Stimulated activated CD8-positive, alpha-beta memory T cell treated with anti-CD3 and anti-CD28 coated beads, Interleukin-4, amount 100 ng/mL, for 24 hours (primary cell): ENCODE measurements around the gene OR5AL1.
"Not testable (repeated sequence)": the region's sequence is repeated elsewhere in the genome, so short reads cannot be mapped to it uniquely, and the experiment has no call there.

ENCODE experiments used
- DNase-seq: peaks from one replicate; pipeline ENCODE4 v3.0.0-alpha.2; 2020; ENCODE audit warnings: low read depth

OR5AL1 gene

DNA sequence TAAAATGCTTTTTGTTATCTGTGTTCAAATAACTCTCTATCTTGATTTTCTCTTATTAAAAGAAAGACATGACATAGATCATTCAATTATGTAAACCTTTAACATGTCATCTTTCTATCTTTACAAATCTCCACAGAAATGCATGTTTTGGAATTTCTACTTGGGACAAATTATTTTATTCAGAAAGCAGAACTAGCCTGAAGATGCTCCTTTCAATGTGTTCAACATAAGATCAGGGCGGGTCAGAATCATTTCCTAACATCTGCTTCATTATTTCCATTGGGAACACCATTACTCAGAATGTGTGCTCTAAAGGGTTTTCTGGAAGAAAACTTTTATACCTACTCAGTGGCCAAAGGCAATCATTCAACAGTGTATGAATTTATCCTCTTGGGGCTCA, at the start of gene OR5AL1:
Gene OR5AL1, plus strand, starts transcription at position 301 of the 400 bp plus-strand sequence.
- no peak for DNase-seq

DNA sequence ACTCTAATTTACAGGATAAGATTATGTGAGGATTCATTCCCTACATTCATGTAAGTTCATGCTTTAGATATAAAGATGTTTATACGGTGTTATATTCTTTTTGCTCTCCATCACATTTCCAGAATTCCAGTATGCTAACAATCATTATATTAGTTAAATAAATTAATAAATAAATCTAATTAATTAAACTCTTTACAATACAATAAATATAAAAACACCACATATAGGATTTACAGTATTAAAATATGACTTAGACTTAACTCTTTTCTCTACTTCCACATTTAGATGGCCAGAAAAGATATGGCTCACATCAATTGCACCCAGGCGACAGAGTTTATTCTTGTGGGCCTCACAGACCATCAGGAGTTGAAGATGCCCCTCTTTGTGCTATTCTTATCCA, 37.2 kb upstream of the OR5AL1 start, which contains the start of gene OR8U1:
Gene OR8U1, plus strand, starts transcription at position 301 of the 400 bp plus-strand sequence. Its CDS starts 0 bp downstream, at position 301.
- no peak for DNase-seq

DNA sequence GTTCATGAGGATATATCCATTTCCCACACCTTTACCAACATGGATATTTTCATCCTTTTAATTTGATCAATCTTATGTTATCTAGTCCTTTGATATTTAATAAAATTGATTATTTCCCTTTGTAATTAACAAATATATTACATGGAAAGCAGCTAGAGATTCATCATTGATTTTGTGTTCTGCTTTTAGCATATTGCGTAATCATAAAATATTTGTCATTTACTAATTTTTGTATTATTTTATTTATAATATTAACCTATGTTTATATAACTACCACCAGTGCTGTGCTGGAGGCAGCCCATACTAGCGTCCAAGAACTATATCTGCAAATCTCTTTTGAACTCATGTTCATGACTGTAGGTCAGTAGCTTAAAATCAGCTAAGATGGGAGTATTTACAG, 32.4 kb upstream of the OR5AL1 start:
- DNase-seq = no peak

- no peak for DNase-seq
These were observed 18.1 kb upstream of the OR5AL1 start for GRCh38 chr11:56394381-56394780.

DNA sequence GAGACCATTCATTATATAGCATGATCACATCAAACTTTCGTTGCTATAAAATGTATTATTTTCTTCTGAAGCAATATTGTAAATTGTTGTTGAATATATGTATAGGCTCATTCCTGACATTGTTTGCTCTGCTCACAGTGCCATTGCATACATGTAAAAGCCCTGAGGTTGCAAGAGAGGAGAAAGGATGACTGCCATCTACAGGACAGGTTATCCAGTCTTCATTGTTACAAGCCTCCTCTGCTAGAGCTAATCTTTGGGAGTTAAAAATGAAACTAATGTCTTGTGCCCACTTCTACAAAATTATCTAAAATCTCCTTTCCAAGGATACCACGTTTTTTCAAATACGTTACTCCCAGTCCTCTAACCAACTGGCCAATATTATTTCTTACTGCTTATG, 16.4 kb upstream of the OR5AL1 start:
- DNase-seq = no peak

DNA sequence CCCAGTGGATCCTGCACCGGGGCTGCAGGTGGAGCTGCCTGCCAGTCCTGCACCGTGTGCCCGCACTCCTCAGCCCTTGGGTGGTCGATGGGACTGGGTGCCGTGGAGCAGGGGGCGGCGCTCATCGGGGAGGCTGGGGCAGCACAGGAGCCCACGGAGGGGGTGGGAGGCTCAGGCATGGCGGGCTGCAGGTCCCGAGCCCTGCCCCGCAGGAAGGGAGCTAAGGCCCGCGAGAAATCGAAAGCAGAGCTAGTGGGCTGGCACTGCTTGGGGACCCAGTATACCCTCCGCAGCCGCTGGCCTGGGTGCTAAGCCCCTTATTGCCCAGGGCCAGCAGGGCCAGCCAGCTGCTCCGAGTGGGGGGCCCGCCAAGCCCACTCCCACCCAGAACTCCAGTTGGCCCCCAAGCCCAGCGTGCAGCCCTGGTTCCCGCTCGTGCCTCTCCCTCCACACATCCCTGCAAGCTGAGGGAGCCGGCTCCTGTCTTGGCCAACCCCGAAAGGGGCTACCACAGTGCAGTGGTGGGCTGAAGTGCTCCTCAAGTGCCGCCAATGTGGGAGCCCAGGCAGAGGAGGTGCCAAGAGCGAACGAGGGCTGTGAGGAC, 10.5 kb upstream of the OR5AL1 start:
- not testable (repeated sequence) for DNase-seq

DNA sequence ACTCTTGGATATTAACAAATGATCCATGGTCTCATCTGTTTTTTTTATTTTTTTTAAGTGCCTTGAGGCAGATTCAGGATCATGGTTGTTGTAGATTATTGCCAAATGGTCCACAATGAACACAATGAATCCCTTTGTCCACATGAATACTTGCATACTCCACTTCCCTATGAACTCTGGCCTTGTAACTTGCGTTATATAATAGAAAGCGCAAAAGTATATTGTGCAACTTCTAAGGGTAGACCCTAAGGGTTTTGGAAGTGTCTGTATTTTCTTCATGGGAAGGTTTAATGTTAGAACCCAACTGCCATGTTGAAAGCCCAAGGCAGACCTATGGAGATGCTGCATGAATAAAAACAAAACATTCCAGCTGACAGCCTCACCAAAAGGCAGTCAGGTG, 8.1 kb upstream of the OR5AL1 start:
- DNase-seq = no peak

GRCh38 chr11:56410801-56411200, 1.7 kb upstream of the OR5AL1 start:
- DNase-seq = no peak

DNA sequence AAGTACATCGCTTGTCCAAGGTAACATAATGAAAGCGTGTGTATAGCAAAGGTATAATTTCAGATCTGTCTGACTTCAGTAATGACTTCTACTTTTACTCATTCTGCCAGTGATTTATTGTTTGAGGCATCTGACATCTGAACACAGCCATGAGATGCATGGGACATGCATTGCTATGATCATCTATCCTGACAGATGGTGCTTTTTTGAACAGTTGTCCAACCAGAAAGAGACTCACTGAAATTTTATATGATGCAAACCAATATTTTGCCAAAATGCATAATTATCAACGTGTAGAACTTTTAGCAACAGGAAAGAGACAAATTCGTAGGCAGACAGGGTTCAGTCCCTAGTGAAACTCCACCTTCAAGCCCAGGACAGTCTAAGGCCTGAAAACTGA, 41.0 kb downstream of the OR5AL1 start:
- no peak for DNase-seq

DNA sequence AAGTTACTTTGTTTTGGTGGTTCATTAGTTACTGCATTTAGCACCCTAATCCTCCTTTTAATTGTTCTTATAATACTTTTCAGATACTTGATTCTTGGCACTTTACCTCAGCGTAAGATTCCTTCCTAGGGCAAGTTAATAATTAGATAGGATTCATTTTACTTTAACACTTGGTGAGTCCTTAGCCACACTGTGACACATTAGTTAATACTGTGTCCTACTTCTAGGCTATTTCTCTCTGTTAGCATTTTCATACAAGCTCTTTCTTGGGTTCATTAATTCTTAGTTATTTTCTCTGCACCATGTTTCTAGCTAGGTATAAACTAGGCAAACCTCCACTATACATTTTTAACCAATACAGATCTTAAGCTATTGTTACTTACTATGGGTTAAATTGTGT, 44.6 kb downstream of the OR5AL1 start:
- no peak for DNase-seq
